Pancreas (tissue), 10 donors: Measurements from ENCODE around the gene HS3ST6. TPM values are rescaled to one million over a fixed set of nuclear protein-coding genes. Genes with fewer than 3 reads are reported as not detected.

Experiments used
- ATAC-seq, 4 donors: fragments of 200-7000 bp; cut with Tn5 transposase; one replicate each; pipeline versions ENCODE4 v1.8.0 to v1.9.1; 2020; ENCODE audit warnings: mild to moderate bottlenecking in 4 of 4, moderate library complexity in 4 of 4
- DNase-seq, 6 donors: peaks; one replicate each; pipeline ENCODE4 v3.0.0-alpha.2; 2020
- FAIRE-seq: peaks from 2 replicates; lab custom pipeline; 2012; peaks lifted over from hg19 to GRCh38; lab: Jason Lieb, UNC
- H3K27ac ChIP-seq, 4 donors: fragments of 200-600 bp; sonication (generic); 1 replicate in 3 of 4; 2 replicates in 1 of 4; pipeline versions ENCODE4 v1.5.0 to v1.8.0; 2020
- H3K27me3 ChIP-seq, 4 donors: fragments of 200-600 bp; one replicate each; pipeline ENCODE4 v1.8.0; 2021
- H3K36me3 ChIP-seq, 3 donors: fragments of 200-600 bp; sonication (generic) in 1 of 3; one replicate each; pipeline versions ENCODE4 v1.5.0 to v1.8.0; 2020 to 2021
- H3K4me1 ChIP-seq, 3 donors: fragments of 200-600 bp; one replicate each; pipeline ENCODE4 v1.8.0; 2021
- H3K4me3 ChIP-seq, 4 donors: fragments of 200-600 bp; sonication (generic) in 2 of 4; one replicate each; pipeline versions ENCODE4 v1.5.0 to v1.8.0; 2020 to 2021
- H3K9me3 ChIP-seq, 4 donors: fragments of 200-600 bp; one replicate each; pipeline ENCODE4 v1.8.0; 2021
- CTCF ChIP-seq, 4 donors: fragments of 200-600 bp; sonication (generic) in 3 of 4; IDR thresholded peaks; one replicate each; pipeline versions ENCODE4 v1.5.0 to v1.8.0; 2021; ENCODE audit warnings: antibody characterized with exemption in 4 of 4
- WGBS, 2 donors: extraction: QIAGEN DNeasy Blood & Tissue Kit; methylation state at CpG; one replicate each; pipeline ENCODE4 v1.1.7; 2013; 5-methylcytosine and 5-hydroxymethylcytosine counted together
- intact Hi-C, 3 donors: fragments of 100-400 bp; cut with DNase I; formaldehyde crosslinking; loops; one replicate each; pipeline versions ENCODE4 v1.11.1 to v1.14.2; 2022
- polyA plus RNA-seq, 2 donors: library from polyadenylated mRNA; stranded (reverse); fragments of 200-250 nt; gene quantifications; one replicate each; pipeline ENCODE4 v1.2.3, GENCODE V29; 2013
- total RNA-seq, 6 donors: library from RNA; stranded (reverse); fragmentation: NEBNext Ultra II Directional in 4 of 6; extraction: Animal tissue kit (Norgen Biotek cat#: 25700) in 4 of 6; gene quantifications; one replicate each; pipeline versions ENCODE4 v1.2.1 to v1.2.4, GENCODE V29; 2021 to 2023
- donor health status: healthy with polysubstance abuse.
- donor health status: DM: no; HTN: no; CAD: no; lungs with moderate emphysema.
- donor health status: DM: no; HTN: no; CAD: no.
- donor health status: control.
- donor health status: control.
- donor health status: Bipolar disorder and iron deficiency.
- donor health status: DM: yes; HTN: yes; CAD: no.
- donor health status: DM: no; HTN: no; CAD: no.
- donor health status: DM: no; HTN: no; CAD: no.
- donor health status: DM: yes; HTN: yes; CAD: no.

The HS3ST6 gene
- total and polyA plus RNA-seq, 8 donors, result 0.11 TPM; not detected in 7

DNA sequence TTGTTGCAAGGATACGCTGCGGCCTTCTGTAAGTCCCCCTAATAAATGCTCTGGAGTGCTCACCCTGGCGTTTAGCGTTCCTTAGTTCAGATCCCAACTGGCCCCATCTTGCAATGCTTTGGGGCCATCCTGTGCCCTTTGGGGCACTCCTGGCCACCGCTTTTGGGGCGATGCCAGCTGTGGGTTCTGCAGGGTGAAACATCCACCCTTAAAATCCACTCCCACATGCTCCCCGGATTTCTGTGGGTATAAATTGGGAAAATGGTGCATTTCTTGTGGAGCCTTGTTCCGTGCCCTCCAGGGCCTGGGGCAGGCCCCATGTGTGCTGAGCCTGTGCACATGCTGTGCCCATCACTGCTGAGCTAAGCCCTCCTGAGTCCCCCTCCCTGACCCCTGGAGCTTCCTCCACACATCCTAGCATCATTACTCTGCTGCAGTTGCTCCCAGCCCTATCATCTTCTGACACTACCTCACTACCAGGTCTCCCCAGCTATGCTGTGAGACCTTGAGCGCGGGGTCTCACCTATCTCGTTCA, 18.8 kb upstream of the HS3ST6 start:
- intact Hi-C loops, result no loop called here
- no peak for TF ChIP-seq CTCF (IDR thresholded peaks at IDR 0.05)
- H3K9me3 ChIP-seq, result no peaks in the 10 kb centered on the region
- H3K36me3 ChIP-seq, result peaks cover 3 to 22% (median 7%) of the 10 kb centered on the region in 3 donors
- peaks cover 0 to 25% (median 18%) of the 10 kb centered on the region in 3 donors for H3K4me1 ChIP-seq
- WGBS, 2 donors, result 80 to 83% methylated on average over 11 of the region's 11 CpGs
- H3K27ac ChIP-seq, result no peak overlapping the region
- DNase-seq (peak in 1 of 6 donors; percentile 54), ATAC-seq (no peak), FAIRE-seq (no peak)
- H3K27me3 ChIP-seq, result no peaks in the 10 kb centered on the region
- no peak overlapping the region for H3K4me3 ChIP-seq

DNA sequence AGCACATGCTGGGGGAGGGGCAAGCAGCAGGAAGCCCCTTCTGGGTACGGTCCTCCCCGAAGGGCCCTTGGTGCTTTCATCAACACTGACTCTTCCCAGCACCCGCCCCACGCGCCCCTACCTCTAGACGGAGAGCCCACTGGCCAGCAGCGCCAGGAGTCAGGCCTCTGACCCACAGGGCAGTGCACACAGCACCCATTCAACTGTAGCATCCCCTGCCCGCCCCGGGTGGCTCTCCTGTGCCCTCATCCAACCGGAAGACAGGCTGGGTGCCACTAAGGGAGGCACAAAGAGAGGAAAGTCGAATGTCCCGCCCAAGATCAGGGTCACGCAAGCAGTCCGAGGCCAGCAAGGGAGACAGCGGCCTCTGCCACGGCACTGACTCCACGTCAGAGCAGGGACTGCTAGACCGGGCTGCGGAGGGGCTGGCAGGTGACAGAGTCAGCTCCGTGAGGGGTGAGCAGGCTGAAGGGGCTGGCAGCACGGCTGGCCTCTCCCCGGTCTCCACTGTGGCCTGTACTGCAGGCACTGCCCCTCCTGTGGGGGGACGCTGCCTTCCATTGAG, 15.0 kb upstream of the HS3ST6 start:
- intact Hi-C loops, result no loop called here
- peak in 3 of 4 donors; percentile 2 to 8 (median 4) for ATAC-seq
- Histone ChIP-seq H3K27me3 (no peaks in the 10 kb centered on the region), H3K9me3 (no peaks in the 10 kb centered on the region), H3K4me3 (no peak overlapping the region), H3K36me3 (peaks cover under 1 to 9% (median 3%) of the 10 kb centered on the region in 3 donors), H3K4me1 (peaks cover 0 to 4% (median 2%) of the 10 kb centered on the region in 3 donors), H3K27ac (peak overlapping the region in 2 of 4 donors; percentile 28 to 35)
- DNase-seq, result peak in 3 of 6 donors; percentile 40 to 84 (median 47)
- TF ChIP-seq CTCF (IDR thresholded peaks at IDR 0.05), result no peak
- FAIRE-seq, result no peak
- WGBS, 2 donors, result 40% methylated on average over 23 of the region's 23 CpGs

DNA sequence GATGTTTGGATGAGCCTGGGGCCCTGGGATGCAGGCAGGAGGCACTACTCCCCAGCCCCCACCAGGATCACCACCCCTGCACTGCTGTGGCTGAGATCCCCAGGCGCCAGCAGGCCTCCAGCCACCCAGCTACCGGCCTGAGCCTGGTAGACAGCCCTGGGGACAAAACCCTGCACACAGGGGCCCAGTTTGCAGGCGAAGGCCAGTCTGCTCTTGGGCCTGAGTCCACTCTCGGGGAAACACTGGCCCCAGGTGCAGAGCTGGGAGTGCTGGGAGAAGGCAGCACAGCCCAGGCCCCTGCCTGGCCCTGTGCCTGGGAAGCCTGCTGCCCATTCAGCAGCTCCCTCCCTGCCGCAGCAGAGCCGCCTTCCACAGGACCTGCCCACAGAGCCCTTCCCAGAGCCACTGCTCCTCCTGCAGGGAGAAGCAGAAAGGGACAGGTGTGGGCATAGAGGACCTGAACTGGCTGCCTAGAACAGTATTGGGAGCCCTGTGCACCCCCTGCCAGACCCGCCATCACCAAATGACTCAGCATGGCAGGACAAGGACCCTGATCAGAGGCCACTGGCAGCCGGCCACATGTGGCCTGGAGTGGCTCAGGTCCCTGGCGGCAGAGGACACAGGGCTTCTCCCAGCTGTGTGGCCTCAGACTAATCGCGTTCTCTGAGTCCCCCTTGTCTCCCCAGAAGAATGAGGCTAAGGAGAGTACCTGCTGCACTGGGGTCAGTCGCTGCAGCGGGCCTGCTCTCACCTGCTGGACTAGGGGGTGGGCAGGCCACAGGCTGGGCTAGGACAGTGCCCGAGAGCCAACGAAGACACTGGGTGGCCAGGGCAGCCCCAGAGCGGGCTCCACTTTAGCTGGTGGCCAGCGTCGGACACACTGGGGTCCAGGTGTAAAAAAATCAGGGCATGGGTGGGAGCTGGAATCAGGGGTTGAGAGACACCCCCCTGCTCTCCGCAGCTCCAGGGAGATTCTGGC, 14.1 kb upstream of the HS3ST6 start:
- WGBS, 2 donors, result 49% methylated on average over 19 of the region's 19 CpGs
- no peak for FAIRE-seq
- H3K9me3 ChIP-seq, result no peaks in the 10 kb centered on the region
- H3K36me3 ChIP-seq, result peaks cover 0 to 3% (median under 1%) of the 10 kb centered on the region in 3 donors
- peak; percentile 47 to 79 (median 64) for ATAC-seq
- peak in 5 of 6 donors; percentile 75 to 94 (median 81) for DNase-seq
- H3K27ac ChIP-seq, result peak overlapping the region in 2 of 4 donors; percentile 16 to 28
- intact Hi-C loops, result no loop called here
- no peak for TF ChIP-seq CTCF (IDR thresholded peaks at IDR 0.05)
- H3K4me1 ChIP-seq, result peaks cover 0 to 4% (median 0%) of the 10 kb centered on the region in 3 donors
- no peaks in the 10 kb centered on the region for H3K27me3 ChIP-seq
- no peak overlapping the region for H3K4me3 ChIP-seq

DNA sequence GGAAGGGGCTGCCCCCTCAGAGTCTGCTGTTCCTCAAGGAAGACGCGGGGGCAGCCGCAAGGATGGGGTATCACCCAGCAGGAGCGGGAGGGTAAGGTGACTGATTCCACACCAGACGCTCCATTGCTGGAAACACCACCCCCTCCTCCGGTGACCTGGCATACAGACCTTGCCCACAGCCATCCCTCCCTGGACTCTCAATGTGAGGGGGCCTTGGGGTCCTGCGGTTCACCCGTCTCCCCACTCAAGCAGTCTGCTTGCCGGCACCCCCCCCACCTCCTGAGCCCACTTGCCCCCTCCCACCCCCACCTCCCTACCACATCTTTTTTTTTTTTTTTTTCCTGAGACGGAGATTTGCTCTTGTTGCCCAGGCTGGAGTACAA, 12.1 kb upstream of the HS3ST6 start:
- WGBS, 2 donors, result 81 to 85% methylated on average over 9 to 10 of the region's 10 CpGs
- H3K36me3 ChIP-seq, result no peaks in the 10 kb centered on the region
- H3K9me3 ChIP-seq, result no peaks in the 10 kb centered on the region
- no peaks in the 10 kb centered on the region for H3K27me3 ChIP-seq
- H3K27ac ChIP-seq, result no peak overlapping the region
- ATAC-seq (no peak), DNase-seq (no peak), FAIRE-seq (no peak)
- H3K4me1 ChIP-seq, result peaks cover 0 to 4% (median 0%) of the 10 kb centered on the region in 3 donors
- TF ChIP-seq CTCF (IDR thresholded peaks at IDR 0.05), result no peak
- no peak overlapping the region for H3K4me3 ChIP-seq
- intact Hi-C loops, result no loop called here
